HepG2 (cell line): ENCODE results near the gene PDXDC1. TPM values are rescaled to one million over a fixed set of nuclear protein-coding genes. Genes with fewer than 3 reads are reported as not detected.
A peak's percentile ranks its signal among the peaks of the same experiment; 100 is the strongest.

Source experiments
- CREB1 ChIP-seq, 2 experiments: fragments of 450-650 bp in 1 of 2; IDR thresholded peaks; 2 replicates each; pipeline ENCODE4 v1.6.1; 2016 to 2017; ENCODE audit warnings: control low read depth in 1 of 2, mild to moderate bottlenecking in 1 of 2, missing compliant biosample characterization in 1 of 2, missing genetic modification characterization in 1 of 2
- MEIS2 ChIP-seq: sonication (generic); formaldehyde crosslinking; IDR thresholded peaks from 2 replicates; pipeline ENCODE4 v1.9.0; 2021; ENCODE audit warnings: mild to moderate bottlenecking, missing genetic modification reagents
- PLRG1 ChIP-seq: fragments of 450-650 bp; conservative IDR thresholded peaks from 2 replicates; pipeline ENCODE4 v1.6.1; 2016
- ZC3H13 ChIP-seq: sonication (generic); formaldehyde crosslinking; IDR thresholded peaks from 2 replicates; pipeline ENCODE4 v1.8.1; 2023; ENCODE audit warnings: mild to moderate bottlenecking, missing genetic modification reagents, moderate library complexity
- ZFP36L1 ChIP-seq: sonication (generic); formaldehyde crosslinking; IDR thresholded peaks from 2 replicates; pipeline ENCODE4 v1.8.0; 2022; ENCODE audit warnings: mild to moderate bottlenecking, missing genetic modification reagents, moderate library complexity
- ZKSCAN5 ChIP-seq: sonication (generic); formaldehyde crosslinking; IDR thresholded peaks from 2 replicates; pipeline ENCODE4 v1.5.1; 2020; ENCODE audit warnings: mild to moderate bottlenecking, missing genetic modification reagents
- ZNF383 ChIP-seq: sonication (generic); formaldehyde crosslinking; IDR thresholded peaks from 2 replicates; pipeline ENCODE4 v1.4.0; 2020; ENCODE audit warnings: missing genetic modification reagents, mild to moderate bottlenecking, borderline replicate concordance
- ZNF724P ChIP-seq: sonication (generic); formaldehyde crosslinking; IDR thresholded peaks from 2 replicates; pipeline ENCODE4 v1.8.0; 2022; ENCODE audit warnings: missing genetic modification reagents, borderline replicate concordance
- polyA plus RNA-seq, 8 experiments: library from polyadenylated mRNA; depleted of rRNA in 3 of 8; stranded (reverse) in 7 of 8; unstranded in 1 of 8; fragments of >200 nt; fragmentation: Illumina TruSeq in 4 of 8; extraction: Trizol in 4 of 8; gene quantifications; 2 replicates each; pipeline versions ENCODE4 v1.2.1 to v1.2.3, GENCODE V29; 2011 to 2016; ENCODE audit warnings: low read depth in 4 of 8, missing spikeins in 1 of 8, mixed read lengths in 1 of 8; ENCODE audit not compliant: insufficient read depth in 1 of 8
- total RNA-seq, 5 experiments: library from RNA; depleted of rRNA; stranded (reverse); fragments of >200 nt; fragmentation: Illumina TruSeq; extraction: Trizol; gene quantifications; 2 replicates each; pipeline ENCODE4 v1.2.3, GENCODE V29; 2016; ENCODE audit warnings: low read depth in 1 of 5
- TF ChIP-seq, protein P1 (sequence below): fragments of 450-650 bp; IDR thresholded peaks from 2 replicates; pipeline ENCODE4 v1.6.1; 2017; ENCODE audit warnings: mild to moderate bottlenecking
- TF ChIP-seq, protein P2 (sequence below): sonication (generic); formaldehyde crosslinking; IDR thresholded peaks from 2 replicates; pipeline ENCODE4 v1.5.1; 2020; ENCODE audit warnings: missing genetic modification reagents, mild to moderate bottlenecking, borderline replicate concordance
- TF ChIP-seq, protein P3 (sequence below), 2 experiments: sonication (generic) in 1 of 2; formaldehyde crosslinking in 1 of 2; IDR thresholded peaks; 2 replicates each; pipeline versions ENCODE4 v1.4.0 to v1.6.1; 2016 to 2020; ENCODE audit warnings: borderline replicate concordance in 1 of 2, low read depth in 1 of 2, mild to moderate bottlenecking in 1 of 2, missing genetic modification reagents in 1 of 2
- TF ChIP-seq, protein P4 (sequence below): sonication (generic); formaldehyde crosslinking; IDR thresholded peaks from 2 replicates; pipeline ENCODE4 v1.4.0; 2020; ENCODE audit warnings: mild to moderate bottlenecking, missing genetic modification reagents
- TF ChIP-seq, protein P5 (sequence below): sonication (generic); formaldehyde crosslinking; IDR thresholded peaks from 2 replicates; pipeline ENCODE4 v1.5.0; 2020; ENCODE audit warnings: missing genetic modification reagents

PDXDC1 gene
- total and polyA plus RNA-seq, 2 of the 13 experiments (the other 11 are each of a cell fraction or from before 2014, with no cell fraction given) = 133 to 169 TPM

DNA sequence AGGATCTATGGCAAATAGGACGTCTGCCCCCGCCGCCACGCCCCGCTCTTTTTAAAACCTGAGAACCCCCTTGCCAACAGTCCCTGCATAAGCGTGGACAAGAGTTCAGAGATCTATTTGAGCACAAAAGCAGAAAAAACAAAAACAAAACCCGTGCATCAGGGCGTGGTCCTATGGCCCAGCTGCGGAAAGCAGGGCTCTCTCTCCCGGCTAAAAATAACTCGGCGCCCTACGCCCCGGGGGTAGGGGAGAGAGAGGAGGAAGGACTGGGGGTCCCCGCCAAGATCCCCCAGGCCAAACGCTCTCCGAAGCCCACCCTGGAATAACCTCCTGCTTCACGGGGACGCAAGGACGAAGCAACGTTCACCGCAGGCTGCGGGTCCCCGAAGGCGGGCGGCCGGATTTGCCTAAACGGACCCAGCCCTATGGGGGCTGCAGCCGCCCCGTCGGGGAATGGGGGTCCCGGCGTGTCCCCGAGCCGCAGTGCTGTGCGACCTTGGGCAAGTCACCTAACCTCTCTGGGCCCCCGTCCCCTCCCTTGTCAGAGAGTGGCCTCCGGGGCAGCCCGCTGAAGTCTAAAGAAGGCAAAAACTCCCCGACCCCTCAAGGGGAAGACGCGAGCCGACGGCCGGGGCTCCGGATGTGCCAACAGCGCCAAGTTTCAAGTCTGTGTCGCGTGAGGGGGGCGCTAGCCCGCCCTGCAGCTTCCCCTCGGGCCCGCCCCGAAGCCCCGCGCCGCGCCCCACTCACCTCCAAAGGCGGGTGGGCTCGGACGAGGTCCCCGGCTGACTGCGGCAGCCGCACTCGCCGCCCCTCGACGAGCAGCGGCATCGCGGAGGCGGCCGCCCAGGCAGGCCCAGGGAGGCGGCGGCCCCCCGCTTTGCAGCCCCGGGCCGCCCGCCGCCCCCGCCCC lies 80.6 kb downstream of the PDXDC1 start (continued):
- TF ChIP-seq, protein P1, sequence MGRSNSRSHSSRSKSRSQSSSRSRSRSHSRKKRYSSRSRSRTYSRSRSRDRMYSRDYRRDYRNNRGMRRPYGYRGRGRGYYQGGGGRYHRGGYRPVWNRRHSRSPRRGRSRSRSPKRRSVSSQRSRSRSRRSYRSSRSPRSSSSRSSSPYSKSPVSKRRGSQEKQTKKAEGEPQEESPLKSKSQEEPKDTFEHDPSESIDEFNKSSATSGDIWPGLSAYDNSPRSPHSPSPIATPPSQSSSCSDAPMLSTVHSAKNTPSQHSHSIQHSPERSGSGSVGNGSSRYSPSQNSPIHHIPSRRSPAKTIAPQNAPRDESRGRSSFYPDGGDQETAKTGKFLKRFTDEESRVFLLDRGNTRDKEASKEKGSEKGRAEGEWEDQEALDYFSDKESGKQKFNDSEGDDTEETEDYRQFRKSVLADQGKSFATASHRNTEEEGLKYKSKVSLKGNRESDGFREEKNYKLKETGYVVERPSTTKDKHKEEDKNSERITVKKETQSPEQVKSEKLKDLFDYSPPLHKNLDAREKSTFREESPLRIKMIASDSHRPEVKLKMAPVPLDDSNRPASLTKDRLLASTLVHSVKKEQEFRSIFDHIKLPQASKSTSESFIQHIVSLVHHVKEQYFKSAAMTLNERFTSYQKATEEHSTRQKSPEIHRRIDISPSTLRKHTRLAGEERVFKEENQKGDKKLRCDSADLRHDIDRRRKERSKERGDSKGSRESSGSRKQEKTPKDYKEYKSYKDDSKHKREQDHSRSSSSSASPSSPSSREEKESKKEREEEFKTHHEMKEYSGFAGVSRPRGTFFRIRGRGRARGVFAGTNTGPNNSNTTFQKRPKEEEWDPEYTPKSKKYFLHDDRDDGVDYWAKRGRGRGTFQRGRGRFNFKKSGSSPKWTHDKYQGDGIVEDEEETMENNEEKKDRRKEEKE = no peak
- TF ChIP-seq PLRG1 (no peak), MEIS2 (CRISPR knock-in tag) (no peak), ZFP36L1 (CRISPR knock-in tag) (no peak), CREB1 (IDR thresholded peaks at IDR 0.05) (no peak), CREB1 (CRISPR knock-in tag; IDR thresholded peaks at IDR 0.05) (no peak; the same call in 1 of the 2 replicates), ZKSCAN5 (CRISPR knock-in tag) (no peak), ZNF724P (peak; percentile 70; the same call in 1 of the 2 replicates), ZNF383 (CRISPR knock-in tag) (peak; percentile 80; the same call in 1 of the 2 replicates), ZC3H13 (CRISPR knock-in tag) (no peak; the same call in 1 of the 2 replicates)
- TF ChIP-seq, protein P2, sequence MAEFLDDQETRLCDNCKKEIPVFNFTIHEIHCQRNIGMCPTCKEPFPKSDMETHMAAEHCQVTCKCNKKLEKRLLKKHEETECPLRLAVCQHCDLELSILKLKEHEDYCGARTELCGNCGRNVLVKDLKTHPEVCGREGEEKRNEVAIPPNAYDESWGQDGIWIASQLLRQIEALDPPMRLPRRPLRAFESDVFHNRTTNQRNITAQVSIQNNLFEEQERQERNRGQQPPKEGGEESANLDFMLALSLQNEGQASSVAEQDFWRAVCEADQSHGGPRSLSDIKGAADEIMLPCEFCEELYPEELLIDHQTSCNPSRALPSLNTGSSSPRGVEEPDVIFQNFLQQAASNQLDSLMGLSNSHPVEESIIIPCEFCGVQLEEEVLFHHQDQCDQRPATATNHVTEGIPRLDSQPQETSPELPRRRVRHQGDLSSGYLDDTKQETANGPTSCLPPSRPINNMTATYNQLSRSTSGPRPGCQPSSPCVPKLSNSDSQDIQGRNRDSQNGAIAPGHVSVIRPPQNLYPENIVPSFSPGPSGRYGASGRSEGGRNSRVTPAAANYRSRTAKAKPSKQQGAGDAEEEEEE = no peak
- TF ChIP-seq, protein P3, sequence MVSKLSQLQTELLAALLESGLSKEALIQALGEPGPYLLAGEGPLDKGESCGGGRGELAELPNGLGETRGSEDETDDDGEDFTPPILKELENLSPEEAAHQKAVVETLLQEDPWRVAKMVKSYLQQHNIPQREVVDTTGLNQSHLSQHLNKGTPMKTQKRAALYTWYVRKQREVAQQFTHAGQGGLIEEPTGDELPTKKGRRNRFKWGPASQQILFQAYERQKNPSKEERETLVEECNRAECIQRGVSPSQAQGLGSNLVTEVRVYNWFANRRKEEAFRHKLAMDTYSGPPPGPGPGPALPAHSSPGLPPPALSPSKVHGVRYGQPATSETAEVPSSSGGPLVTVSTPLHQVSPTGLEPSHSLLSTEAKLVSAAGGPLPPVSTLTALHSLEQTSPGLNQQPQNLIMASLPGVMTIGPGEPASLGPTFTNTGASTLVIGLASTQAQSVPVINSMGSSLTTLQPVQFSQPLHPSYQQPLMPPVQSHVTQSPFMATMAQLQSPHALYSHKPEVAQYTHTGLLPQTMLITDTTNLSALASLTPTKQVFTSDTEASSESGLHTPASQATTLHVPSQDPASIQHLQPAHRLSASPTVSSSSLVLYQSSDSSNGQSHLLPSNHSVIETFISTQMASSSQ (IDR thresholded peaks at IDR 0.05; ENCODE audit: low read depth) = no peak
- TF ChIP-seq, protein P3 (CRISPR knock-in tag; IDR thresholded peaks at IDR 0.05; ENCODE audit: borderline replicate concordance) = 0 out of 2 replicates have a peak, but pooled peaks have one; percentile 10
- TF ChIP-seq, protein P4, sequence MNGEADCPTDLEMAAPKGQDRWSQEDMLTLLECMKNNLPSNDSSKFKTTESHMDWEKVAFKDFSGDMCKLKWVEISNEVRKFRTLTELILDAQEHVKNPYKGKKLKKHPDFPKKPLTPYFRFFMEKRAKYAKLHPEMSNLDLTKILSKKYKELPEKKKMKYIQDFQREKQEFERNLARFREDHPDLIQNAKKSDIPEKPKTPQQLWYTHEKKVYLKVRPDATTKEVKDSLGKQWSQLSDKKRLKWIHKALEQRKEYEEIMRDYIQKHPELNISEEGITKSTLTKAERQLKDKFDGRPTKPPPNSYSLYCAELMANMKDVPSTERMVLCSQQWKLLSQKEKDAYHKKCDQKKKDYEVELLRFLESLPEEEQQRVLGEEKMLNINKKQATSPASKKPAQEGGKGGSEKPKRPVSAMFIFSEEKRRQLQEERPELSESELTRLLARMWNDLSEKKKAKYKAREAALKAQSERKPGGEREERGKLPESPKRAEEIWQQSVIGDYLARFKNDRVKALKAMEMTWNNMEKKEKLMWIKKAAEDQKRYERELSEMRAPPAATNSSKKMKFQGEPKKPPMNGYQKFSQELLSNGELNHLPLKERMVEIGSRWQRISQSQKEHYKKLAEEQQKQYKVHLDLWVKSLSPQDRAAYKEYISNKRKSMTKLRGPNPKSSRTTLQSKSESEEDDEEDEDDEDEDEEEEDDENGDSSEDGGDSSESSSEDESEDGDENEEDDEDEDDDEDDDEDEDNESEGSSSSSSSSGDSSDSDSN (CRISPR knock-in tag) = peak; percentile 76
- TF ChIP-seq, protein P5, sequence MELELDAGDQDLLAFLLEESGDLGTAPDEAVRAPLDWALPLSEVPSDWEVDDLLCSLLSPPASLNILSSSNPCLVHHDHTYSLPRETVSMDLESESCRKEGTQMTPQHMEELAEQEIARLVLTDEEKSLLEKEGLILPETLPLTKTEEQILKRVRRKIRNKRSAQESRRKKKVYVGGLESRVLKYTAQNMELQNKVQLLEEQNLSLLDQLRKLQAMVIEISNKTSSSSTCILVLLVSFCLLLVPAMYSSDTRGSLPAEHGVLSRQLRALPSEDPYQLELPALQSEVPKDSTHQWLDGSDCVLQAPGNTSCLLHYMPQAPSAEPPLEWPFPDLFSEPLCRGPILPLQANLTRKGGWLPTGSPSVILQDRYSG = no peak
